ENCODE data around the gene SOSTDC1.
A peak's percentile ranks its signal among the peaks of the same experiment; 100 is the strongest.

The SOSTDC1 gene

GRCh38 chr7:16420649-16421332 is 44.7 kb downstream of the SOSTDC1 start (continued):
- TF ChIP-seq ZNF335 (tag by site-specific recombination; conservative IDR thresholded peaks at IDR 0.05) (peak; percentile 73), ZNF426 (tag by site-specific recombination; IDR thresholded peaks at IDR 0.05) (no peak), ZIC2 (tag by site-specific recombination; IDR thresholded peaks at IDR 0.05) (peak; percentile 63), ZNF629 (tag by site-specific recombination; IDR thresholded peaks at IDR 0.05) (0 out of 2 replicates have a peak, but pooled peaks have one; percentile 48), ZNF398 (tag by site-specific recombination; IDR thresholded peaks at IDR 0.05) (peak; percentile 77), ZNF423 (tag by site-specific recombination; IDR thresholded peaks at IDR 0.05) (no peak), ZFP37 (tag by site-specific recombination; IDR thresholded peaks at IDR 0.05) (peak; percentile 61; the same call in 1 of the 2 replicates), ZNF2 (tag by site-specific recombination; IDR thresholded peaks at IDR 0.05) (peak; percentile 74; the same call in 1 of the 2 replicates), ZBTB10 (tag by site-specific recombination; IDR thresholded peaks at IDR 0.05) (peak; percentile 91), ZSCAN23 (tag by site-specific recombination; IDR thresholded peaks at IDR 0.05) (no peak), ZXDB (tag by site-specific recombination; IDR thresholded peaks at IDR 0.05) (peak; percentile 60; the same call in 1 of the 2 replicates), ZNF600 (tag by site-specific recombination; IDR thresholded peaks at IDR 0.05) (peak; percentile 68), ZNF660 (tag by site-specific recombination; IDR thresholded peaks at IDR 0.05) (peak; percentile 65; the same call in 1 of the 2 replicates), ZNF394 (tag by site-specific recombination; IDR thresholded peaks at IDR 0.05; ENCODE audit: borderline replicate concordance) (peak; percentile 98), ZNF221 (tag by site-specific recombination; IDR thresholded peaks at IDR 0.05; ENCODE audit: borderline replicate concordance) (no peak), ZNF501 (tag by site-specific recombination; IDR thresholded peaks at IDR 0.05) (peak; percentile 87), ZNF843 (tag by site-specific recombination; IDR thresholded peaks at IDR 0.05) (no peak), OVOL3 (tag by site-specific recombination; IDR thresholded peaks at IDR 0.05) (peak; percentile 25; the same call in 1 of the 2 replicates), HIC1 (tag by site-specific recombination; IDR thresholded peaks at IDR 0.05) (no peak), OSR2 (tag by site-specific recombination; IDR thresholded peaks at IDR 0.05) (no peak), ZNF521 (tag by site-specific recombination; IDR thresholded peaks at IDR 0.05) (no peak), ZNF223 (tag by site-specific recombination; IDR thresholded peaks at IDR 0.05) (no peak), ZEB2 (tag by site-specific recombination; IDR thresholded peaks at IDR 0.05) (peak; percentile 30; the same call in 1 of the 2 replicates), ZBTB48 (tag by site-specific recombination; IDR thresholded peaks at IDR 0.05) (peak; percentile 58; the same call in 1 of the 2 replicates), ZBTB20 (tag by site-specific recombination; IDR thresholded peaks at IDR 0.05) (peak; percentile 78), GLIS1 (tag by site-specific recombination; IDR thresholded peaks at IDR 0.05) (peak; percentile 72), ZBTB6 (tag by site-specific recombination; IDR thresholded peaks at IDR 0.05) (peak; percentile 70)
